ENCODE results near the gene SEMA6D. TPM values are rescaled to one million over a fixed set of nuclear protein-coding genes. Genes with fewer than 3 reads are reported as not detected.

SEMA6D gene
- polyA plus RNA-seq, 1 of the 3 experiments (the other 2 are of a cell fraction), result 0.30 TPM

DNA sequence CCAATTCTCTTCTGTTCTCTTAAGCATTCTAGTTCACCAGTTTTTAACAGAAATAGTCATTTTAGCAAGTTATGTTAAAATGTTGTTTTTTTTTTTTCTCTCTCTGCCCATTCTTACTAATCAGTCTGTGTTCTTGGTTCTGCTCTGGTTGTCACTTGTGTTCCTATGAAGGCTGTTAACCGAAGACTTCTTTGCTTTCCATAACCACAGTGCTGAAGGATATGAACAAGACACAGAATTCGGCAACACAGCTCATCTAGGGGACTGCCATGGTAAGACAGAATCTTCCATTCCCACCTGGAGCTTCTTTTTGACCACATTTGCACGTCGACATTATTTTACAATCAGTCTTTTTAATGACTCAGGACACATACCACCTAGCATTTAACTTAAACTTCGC lies 49.1 kb downstream of the SEMA6D start:
- no peaks in the 10 kb centered on the region for H3F3A ChIP-seq (replicated peaks; ENCODE audit: insufficient read depth)
- no peaks in the 10 kb centered on the region for H3K4me1 ChIP-seq (ENCODE audit: control insufficient read depth in 1 of 2, insufficient read depth in 2 of 2, low read depth in 1 of 2, low read length in 1 of 2)
- TF ChIP-seq RFX5 (IDR thresholded peaks at IDR 0.05; ENCODE audit: low read length), result no peak
- TF ChIP-seq, protein P1, sequence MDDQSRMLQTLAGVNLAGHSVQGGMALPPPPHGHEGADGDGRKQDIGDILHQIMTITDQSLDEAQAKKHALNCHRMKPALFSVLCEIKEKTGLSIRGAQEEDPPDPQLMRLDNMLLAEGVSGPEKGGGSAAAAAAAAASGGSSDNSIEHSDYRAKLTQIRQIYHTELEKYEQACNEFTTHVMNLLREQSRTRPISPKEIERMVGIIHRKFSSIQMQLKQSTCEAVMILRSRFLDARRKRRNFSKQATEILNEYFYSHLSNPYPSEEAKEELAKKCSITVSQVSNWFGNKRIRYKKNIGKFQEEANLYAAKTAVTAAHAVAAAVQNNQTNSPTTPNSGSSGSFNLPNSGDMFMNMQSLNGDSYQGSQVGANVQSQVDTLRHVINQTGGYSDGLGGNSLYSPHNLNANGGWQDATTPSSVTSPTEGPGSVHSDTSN (IDR thresholded peaks at IDR 0.05), result no peak
- TF ChIP-seq, protein P2, sequence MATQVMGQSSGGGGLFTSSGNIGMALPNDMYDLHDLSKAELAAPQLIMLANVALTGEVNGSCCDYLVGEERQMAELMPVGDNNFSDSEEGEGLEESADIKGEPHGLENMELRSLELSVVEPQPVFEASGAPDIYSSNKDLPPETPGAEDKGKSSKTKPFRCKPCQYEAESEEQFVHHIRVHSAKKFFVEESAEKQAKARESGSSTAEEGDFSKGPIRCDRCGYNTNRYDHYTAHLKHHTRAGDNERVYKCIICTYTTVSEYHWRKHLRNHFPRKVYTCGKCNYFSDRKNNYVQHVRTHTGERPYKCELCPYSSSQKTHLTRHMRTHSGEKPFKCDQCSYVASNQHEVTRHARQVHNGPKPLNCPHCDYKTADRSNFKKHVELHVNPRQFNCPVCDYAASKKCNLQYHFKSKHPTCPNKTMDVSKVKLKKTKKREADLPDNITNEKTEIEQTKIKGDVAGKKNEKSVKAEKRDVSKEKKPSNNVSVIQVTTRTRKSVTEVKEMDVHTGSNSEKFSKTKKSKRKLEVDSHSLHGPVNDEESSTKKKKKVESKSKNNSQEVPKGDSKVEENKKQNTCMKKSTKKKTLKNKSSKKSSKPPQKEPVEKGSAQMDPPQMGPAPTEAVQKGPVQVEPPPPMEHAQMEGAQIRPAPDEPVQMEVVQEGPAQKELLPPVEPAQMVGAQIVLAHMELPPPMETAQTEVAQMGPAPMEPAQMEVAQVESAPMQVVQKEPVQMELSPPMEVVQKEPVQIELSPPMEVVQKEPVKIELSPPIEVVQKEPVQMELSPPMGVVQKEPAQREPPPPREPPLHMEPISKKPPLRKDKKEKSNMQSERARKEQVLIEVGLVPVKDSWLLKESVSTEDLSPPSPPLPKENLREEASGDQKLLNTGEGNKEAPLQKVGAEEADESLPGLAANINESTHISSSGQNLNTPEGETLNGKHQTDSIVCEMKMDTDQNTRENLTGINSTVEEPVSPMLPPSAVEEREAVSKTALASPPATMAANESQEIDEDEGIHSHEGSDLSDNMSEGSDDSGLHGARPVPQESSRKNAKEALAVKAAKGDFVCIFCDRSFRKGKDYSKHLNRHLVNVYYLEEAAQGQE (IDR thresholded peaks at IDR 0.05; ENCODE audit: low read depth, low read length), result no peak
- no peak for TF ChIP-seq MEF2A (IDR thresholded peaks at IDR 0.05; ENCODE audit: borderline replicate concordance, low read depth)
- TF ChIP-seq YY1 (IDR thresholded peaks at IDR 0.05; ENCODE audit: low read depth), result no peak
- no peak for TF ChIP-seq ELF1 (IDR thresholded peaks at IDR 0.05)
- no peak for TF ChIP-seq SIN3A (IDR thresholded peaks at IDR 0.05; ENCODE audit: borderline replicate concordance, low read depth, low read length)
- no peak for TF ChIP-seq RAD21 (IDR thresholded peaks at IDR 0.05; ENCODE audit: low read length)
- no peak for TF ChIP-seq RCOR1 (IDR thresholded peaks at IDR 0.05; ENCODE audit: low read length)
- no peak for TF ChIP-seq FOXM1 (IDR thresholded peaks at IDR 0.05; ENCODE audit: low read depth)
- H3K4me3 ChIP-seq (ENCODE audit: low read depth in 2 of 2, low read length in 1 of 2), result no peak overlapping the region
- no peaks in the 10 kb centered on the region for H3K79me2 ChIP-seq (ENCODE audit: insufficient read depth)
- 41% methylated on average over 5 of the region's 5 CpGs for WGBS (ENCODE audit: low lambda C conversion rate)
- POLR2A ChIA-PET, result no interaction called here
- no peaks in the 10 kb centered on the region for H3K36me3 ChIP-seq (replicated peaks in 1 of 2; ENCODE audit: control insufficient read depth in 1 of 2, insufficient read depth in 2 of 2, low read length in 1 of 2)
- H2AFZ ChIP-seq (ENCODE audit: low read depth), result no peak overlapping the region
- H4K20me1 ChIP-seq (ENCODE audit: insufficient read depth), result no peaks in the 10 kb centered on the region
- CTCF ChIA-PET, result no interaction called here
- no peak for DNase-seq
- no peak overlapping the region for H3K4me2 ChIP-seq
- H3K27me3 ChIP-seq (ENCODE audit: insufficient read depth), result no peaks in the 10 kb centered on the region; the same call in 1 of the 2 replicates
- no peak overlapping the region for H3K9ac ChIP-seq
- no peaks in the 10 kb centered on the region for H3K9me3 ChIP-seq
- H3K27ac ChIP-seq (ENCODE audit: low read depth in 2 of 2, low read length in 1 of 2), result no peak overlapping the region
- no peaks in the 10 kb centered on the region for H3K9me2 ChIP-seq

DNA sequence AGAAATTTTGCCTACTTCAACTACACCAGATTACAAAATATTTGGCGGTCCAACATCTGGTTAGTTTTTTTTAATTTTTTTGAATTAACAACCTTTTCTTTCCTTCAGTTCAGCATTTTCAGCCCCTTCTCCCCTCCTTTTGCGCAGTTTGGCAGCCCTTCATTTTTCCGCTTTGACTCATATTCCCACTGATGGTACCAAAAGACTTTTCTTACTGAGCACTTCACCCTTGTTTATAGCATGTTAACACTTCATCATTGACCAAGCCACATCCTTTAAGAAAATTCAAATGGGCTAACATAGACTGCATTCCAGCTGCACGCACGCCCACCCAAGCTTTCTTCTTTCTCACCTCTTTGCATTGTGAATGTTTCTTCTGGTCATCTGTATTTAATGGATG lies 49.7 kb downstream of the SEMA6D start:
- H3K4me3 ChIP-seq (ENCODE audit: low read depth in 2 of 2, low read length in 1 of 2), result no peak overlapping the region
- H3K9ac ChIP-seq, result no peak overlapping the region
- no peak overlapping the region for H2AFZ ChIP-seq (ENCODE audit: low read depth)
- no peaks in the 10 kb centered on the region; the same call in 1 of the 2 replicates for H3K27me3 ChIP-seq (ENCODE audit: insufficient read depth)
- no peaks in the 10 kb centered on the region for H3K9me2 ChIP-seq
- no peak overlapping the region for H3K4me2 ChIP-seq
- DNase-seq, result no peak
- POLR2A ChIA-PET, result no interaction called here
- H3K36me3 ChIP-seq (replicated peaks in 1 of 2; ENCODE audit: control insufficient read depth in 1 of 2, insufficient read depth in 2 of 2, low read length in 1 of 2), result no peaks in the 10 kb centered on the region
- no peak overlapping the region for H3K27ac ChIP-seq (ENCODE audit: low read depth in 2 of 2, low read length in 1 of 2)
- CTCF ChIA-PET, result no interaction called here
- no peaks in the 10 kb centered on the region for H3F3A ChIP-seq (replicated peaks; ENCODE audit: insufficient read depth)
- H4K20me1 ChIP-seq (ENCODE audit: insufficient read depth), result no peaks in the 10 kb centered on the region
- no peaks in the 10 kb centered on the region for H3K9me3 ChIP-seq
- no peaks in the 10 kb centered on the region for H3K4me1 ChIP-seq (ENCODE audit: control insufficient read depth in 1 of 2, insufficient read depth in 2 of 2, low read depth in 1 of 2, low read length in 1 of 2)
- WGBS (ENCODE audit: low lambda C conversion rate), result 68% methylated on average over 5 of the region's 5 CpGs
- no peaks in the 10 kb centered on the region for H3K79me2 ChIP-seq (ENCODE audit: insufficient read depth)
- TF ChIP-seq YY1 (IDR thresholded peaks at IDR 0.05; ENCODE audit: low read depth) (no peak), NRF1 (IDR thresholded peaks at IDR 0.05; ENCODE audit: low read depth, low read length) (no peak), USF1 (IDR thresholded peaks at IDR 0.05; ENCODE audit: borderline replicate concordance, low read depth) (no peak), MXI1 (IDR thresholded peaks at IDR 0.05; ENCODE audit: low read depth, low read length) (no peak), TAF1 (IDR thresholded peaks at IDR 0.05; ENCODE audit: borderline replicate concordance, low read depth, low read length) (no peak), CTCF (IDR thresholded peaks at IDR 0.05) (no peak), MEF2A (IDR thresholded peaks at IDR 0.05; ENCODE audit: borderline replicate concordance, low read depth) (no peak), FOXM1 (IDR thresholded peaks at IDR 0.05; ENCODE audit: low read depth) (no peak), RCOR1 (IDR thresholded peaks at IDR 0.05; ENCODE audit: low read length) (no peak), RXRA (IDR thresholded peaks at IDR 0.05; ENCODE audit: borderline replicate concordance, low read depth) (no peak), JUND (IDR thresholded peaks at IDR 0.05) (no peak), MAX (IDR thresholded peaks at IDR 0.05; ENCODE audit: low read depth) (no peak), TEAD4 (IDR thresholded peaks at IDR 0.05; ENCODE audit: borderline replicate concordance, insufficient read depth) (no peak), SIN3A (IDR thresholded peaks at IDR 0.05; ENCODE audit: borderline replicate concordance, low read depth, low read length) (no peak), EZH2phosphoT487 (IDR thresholded peaks at IDR 0.05; ENCODE audit: borderline replicate concordance, low read depth) (no peak)
- TF ChIP-seq, protein P1 (IDR thresholded peaks at IDR 0.05), result no peak

All from SK-N-SH (cell line).